Fibroblast of skin of scalp (primary cell): ENCODE results near the gene GPC6.

Source experiments
- DNase-seq: peaks from one replicate; pipeline ENCODE4 v3.0.0-alpha.2; 2013

The GPC6 gene

DNA sequence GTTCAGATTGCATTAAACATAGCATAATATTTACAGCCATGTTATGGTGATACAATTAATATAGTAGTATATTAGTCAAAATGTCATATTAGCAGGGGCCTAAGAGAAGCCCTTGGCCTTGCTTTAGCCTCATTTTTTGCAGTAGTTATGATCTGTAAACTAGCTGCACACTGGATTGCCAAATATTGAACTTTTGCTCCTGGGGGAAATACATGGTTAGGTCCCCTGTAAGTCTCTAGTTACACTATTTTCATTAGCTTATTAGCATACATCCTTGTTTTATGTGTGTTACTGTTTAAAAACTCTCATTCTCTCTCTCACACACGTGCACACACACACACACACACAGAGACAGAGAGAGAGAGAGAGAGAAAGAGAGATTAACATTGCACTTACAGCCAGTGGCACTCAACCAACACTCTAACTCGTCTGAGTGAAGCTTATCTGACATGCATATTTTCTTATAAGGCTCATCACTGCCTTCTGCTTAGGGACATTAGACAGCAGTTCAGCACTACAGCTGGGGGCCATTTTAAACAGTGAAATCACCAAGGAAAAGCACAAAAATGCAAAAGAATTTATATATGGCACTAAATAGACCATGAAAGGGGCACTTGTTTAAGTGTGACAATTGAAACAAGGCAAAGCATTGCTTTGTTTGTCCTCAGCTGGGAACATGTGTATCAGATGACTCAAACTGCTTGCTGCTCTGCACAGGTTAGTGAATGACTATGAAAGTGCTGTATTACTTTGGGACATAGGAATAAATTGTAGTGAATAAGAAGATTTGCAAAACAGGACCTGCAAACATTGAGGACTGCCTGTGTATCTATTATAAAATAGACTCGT, 278.7 kb downstream of the GPC6 start:
- peak; percentile 36 for DNase-seq

DNA sequence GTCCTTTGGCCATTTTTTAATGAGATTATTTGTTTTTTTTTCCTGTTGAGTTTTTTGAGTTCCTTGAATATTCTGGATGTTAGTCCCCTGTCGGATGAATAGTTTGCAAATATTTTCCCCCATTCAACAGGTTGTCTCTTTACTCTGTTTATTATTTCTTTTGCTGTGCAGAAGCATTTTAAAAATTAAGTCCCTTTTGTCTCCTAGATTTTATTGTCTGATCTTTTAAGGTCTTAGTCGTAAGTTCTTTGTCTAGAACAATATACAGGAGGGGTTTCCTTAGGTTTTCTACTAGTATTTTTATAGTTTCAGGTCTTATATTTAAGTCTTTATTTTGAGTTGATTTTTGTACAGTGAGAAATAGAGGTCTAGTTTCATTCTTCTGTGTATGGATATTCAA, 284.4 kb downstream of the GPC6 start:
- no peak for DNase-seq

DNA sequence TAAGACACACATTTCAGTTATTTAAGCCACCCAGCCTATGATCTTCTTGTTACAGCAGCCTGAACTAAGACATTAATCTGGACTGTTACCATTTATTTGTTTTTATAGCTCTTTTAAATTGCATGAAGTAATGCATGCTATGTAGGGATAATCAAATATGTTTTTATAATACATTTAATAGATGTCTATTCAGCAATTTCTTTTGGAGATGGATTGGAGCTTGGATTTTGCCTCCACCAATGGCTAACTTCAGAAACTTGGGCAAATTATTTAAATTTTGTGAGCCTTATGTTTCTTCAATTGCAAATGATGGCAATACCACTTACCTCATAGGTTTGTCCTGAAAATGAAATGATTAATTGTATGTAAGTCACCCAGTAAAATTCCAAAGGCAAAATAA, 288.7 kb downstream of the GPC6 start:
- no peak for DNase-seq

DNA sequence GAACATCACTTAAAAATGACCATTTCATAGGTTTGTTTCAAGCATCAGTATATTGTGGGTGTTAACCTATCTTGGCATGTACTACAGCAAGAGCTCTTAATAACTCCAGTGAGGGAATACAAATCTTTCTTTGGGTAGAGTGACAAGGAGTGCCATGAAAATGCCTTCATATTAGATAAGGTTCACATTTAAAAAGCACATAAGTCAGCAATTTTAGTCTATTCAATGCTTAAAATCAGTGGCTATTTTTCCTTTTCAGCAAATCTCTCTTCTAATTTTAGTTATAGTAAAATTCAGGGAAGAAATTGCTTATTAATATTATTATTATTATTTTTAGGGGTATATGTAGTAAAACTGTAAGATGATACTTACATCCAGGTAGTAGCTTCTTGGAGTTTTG, 291.1 kb downstream of the GPC6 start:
- DNase-seq: no peak

DNA sequence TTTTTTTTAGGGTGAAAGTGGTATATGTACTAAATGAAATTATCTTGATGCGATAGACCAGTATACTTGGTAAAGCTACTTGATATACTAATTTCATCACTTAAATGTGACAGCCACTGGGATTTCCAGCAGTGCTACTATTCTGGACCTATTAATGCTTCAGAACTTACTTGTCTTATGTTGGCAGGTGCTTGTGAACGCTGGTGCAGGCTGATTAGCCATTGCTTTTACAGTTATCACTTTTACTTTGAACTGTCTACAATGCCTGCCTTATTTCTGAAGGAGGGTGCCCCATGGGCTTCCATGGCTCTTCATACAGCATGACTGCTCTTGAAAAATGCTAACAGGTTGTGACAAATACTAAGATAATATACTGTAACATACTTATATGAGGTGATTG, 294.7 kb downstream of the GPC6 start:
- DNase-seq: no peak

DNA sequence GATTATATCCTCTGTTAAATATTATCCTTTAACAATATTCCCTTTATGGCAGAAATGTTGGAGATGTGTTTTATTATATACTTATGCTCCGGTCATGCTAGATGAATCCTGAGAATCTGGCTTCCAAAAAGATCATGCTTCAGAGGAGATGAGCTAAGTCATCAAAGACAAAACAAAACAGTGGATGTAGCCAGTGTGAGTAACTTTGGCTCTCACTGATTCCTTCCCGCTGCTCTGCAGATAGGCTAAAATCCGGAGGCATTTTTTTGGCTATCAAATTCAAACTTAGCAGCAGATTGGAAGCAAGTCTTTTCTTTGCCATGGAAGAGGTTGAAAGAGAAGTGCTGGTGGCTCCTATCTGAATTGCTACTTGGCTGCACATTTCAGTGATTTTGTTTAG, 295.9 kb downstream of the GPC6 start:
- peak; percentile 68 for DNase-seq

DNA sequence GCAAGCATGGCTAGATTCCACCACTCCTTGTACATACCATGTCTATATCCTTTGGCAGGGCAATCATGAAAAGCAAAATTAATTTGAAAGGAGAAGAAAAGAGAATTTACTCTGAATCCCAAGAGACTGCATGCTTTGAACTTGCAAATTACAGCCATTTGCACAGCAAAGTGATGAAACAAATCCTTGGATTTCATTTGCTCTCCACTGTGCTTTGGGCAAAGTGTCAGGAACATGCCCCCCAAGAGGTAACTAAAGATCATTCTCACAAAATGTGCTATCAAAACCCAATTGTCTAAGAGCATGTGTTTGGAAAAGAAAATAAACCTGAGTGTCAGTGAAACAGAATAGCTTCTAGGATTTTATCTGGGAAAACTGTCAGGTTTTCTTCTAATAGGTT, 298.5 kb downstream of the GPC6 start:
- DNase-seq: peak; percentile 9

DNA sequence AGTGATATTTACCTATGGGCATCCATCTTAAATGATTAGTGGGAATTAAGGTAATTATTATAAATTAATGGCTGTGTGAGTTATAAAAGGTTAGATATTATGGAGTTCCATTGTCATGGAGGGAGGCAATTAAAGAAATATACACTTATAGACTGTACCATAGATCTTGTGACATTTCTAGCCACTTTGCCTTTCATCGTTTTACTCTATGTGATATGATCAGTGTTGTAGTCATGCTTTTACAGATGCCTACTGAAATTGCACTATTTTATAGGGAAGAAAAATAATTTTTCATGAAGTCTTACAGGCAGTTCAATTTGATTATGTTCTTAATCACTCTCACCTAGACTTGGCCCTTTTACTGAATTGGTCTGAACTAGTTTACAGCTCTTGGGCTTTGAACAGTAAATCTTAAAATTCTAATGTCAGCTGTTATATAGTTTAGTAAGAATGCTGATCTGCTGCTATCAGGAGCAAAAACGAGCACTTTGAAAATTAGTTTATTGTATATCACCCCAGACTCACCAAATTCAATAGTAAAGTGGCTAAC, 301.2 kb downstream of the GPC6 start:
- no peak for DNase-seq

DNA sequence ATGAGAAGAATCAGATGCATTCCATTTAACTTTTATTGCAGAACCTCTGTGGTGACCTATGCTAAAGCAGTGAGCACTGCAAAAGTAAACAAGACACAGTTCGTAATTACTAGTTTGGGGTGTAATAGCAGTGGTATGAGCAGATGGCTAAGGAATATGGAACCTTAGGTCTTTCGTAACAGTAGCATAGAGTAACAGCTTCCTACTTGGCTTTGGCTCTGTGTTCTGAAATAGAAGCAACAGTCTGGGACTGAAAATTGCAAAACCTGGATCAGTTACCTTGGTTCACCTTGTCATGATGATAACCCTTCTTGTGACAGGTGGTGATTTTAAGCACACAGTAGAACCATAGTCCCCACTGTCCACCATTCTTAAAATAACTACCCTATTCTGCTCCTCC, 303.4 kb downstream of the GPC6 start:
- DNase-seq: no peak

DNA sequence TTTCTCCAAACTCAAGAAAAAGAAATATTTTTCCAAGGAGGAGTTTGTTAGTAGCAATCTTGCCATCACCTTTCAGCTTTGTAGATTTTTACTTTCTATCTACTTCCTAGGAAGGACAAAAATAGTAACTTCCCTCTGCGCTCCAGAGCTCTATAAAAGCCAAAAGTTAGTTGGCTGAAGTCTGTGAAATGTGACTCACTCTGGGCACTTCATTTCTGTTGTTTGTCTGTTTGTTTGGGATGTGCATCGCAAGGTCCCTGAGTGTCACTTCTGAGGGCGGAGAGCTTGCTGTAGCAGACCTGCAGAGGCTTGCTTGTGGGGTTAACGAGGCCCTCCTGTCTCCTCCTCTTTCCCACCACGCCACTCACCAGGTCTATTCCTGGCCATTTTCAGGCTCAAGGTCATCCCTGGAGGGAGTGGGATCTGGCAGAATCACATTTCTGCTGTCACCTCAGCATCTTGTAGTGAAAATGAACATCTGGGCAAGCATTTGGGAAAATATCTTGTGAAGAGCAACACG, 307.6 kb downstream of the GPC6 start:
- no peak for DNase-seq

DNA sequence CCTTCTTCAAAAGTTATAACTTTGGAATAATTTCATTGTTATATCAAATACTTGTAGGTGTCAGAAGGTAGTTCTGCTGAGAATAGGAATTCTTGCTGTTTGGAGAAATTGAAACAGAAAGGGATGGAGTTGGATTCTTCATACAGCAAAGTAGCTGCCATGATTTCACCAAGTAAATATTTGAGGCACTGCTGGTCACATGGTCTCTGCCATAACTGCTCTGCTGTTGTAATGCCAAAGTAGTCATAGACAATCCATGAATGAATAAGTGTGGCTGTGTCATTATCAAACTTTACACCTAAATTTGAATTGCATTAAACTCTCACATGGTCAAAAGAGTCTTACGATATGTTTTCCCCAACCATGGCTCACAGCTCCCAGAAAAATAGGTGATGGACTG, 308.6 kb downstream of the GPC6 start:
- peak; percentile 60 for DNase-seq

DNA sequence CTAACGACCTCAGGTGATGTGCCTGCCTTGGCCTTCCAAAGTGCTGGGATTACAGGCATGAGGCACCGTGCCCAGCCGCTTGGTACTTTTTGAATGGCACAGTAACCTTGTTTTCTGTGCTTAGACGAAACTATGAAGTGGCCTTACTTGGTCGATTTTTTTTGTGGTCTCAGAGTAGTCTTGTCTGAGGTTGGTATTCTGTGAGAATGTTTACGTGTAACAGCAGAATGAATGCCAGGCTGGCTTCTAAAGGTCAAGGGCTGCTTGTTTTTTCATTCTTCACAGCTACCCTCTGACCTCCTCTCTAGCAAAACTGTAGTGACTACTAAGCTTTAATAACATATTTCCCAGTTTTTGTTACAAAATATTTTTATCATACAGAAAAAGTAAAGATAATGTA, 313.3 kb downstream of the GPC6 start:
- no peak for DNase-seq

DNA sequence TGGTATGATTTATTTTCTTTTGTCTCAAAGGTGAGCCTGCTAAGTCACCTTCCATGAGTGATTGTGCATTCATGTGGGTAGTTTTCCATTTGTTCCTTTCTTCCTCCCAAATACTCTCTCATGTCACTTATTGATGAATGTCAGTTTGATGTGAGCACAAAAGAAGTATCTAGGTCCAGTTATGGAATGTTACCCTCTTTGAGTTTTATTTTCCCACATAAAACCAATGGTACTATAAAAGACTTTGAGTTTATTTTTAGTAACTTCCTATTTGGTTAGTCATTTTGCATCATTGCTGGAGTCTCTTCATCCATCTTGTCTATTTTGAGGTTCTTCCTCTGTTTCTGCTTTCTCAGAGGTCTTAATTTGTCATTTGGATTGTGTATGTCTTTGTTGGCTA, 321.3 kb downstream of the GPC6 start:
- peak; percentile 27 for DNase-seq

DNA sequence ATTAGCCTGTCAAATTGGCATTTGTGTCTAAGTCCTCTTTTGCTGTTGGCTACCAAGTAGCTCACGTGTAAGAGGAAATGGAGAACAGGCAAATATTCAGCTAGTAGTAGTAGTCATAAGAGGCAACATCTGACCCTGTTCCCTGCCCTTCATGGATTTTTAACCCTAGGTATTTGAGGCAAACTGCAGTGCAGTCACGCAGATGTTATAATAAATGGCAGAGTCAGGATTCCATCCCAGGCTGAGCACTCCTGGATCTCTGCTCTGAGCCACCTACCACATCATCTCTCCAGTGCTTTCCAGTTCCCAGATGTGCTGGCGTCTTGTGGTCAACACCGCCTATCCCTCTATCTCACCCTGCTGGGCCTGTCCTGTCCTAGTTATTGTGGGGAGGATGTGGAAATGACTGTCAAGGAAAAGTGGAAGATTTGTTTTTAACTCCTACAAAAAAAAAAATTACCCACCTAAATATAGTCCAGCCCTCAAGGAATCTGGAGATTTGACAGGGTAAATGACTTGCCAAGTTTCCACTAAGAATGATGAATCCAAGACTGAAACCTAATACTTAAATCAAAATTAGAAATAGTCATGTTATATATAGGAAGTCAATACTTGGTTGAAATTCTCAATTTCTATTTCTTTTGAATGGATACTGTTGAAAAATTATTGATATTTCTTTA, 322.9 kb downstream of the GPC6 start:
- peak; percentile 5 for DNase-seq

DNA sequence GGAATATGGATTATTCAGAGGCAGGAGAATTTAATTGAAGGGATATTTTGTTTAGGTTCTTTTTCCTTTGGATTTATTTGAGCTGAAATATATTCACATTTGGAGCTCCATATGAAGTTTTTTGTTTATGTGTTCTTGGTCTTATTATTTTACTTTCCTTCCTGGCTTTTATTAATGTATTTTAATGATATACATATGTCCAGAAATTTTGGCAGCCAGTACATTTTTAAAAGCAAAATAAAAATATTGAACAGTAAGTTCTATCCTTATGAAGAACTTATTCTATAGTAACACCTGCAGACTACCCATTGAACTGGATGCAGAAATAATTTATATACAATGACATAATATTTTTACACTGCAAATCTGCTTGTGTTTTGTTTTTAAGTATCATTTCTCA, 323.6 kb downstream of the GPC6 start:
- DNase-seq: no peak

DNA sequence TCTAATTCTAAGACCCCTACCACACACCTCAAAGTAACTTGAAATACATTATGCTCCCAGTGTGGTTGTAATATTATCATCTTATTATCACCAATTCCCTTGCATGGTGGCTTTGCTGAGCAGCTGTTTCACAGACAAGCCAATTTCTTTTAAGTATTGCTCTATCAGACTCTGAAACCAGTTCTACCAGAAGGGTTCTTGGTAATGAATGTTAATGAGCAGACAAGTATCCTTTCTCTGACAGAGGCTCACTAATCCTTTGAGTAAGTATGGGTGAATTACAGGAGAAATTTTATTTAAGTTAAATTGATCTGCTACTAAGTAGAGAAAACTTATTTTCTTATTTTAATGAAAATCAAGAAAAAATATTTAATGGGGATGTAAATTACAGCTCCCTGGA, 326.0 kb downstream of the GPC6 start:
- no peak for DNase-seq

DNA sequence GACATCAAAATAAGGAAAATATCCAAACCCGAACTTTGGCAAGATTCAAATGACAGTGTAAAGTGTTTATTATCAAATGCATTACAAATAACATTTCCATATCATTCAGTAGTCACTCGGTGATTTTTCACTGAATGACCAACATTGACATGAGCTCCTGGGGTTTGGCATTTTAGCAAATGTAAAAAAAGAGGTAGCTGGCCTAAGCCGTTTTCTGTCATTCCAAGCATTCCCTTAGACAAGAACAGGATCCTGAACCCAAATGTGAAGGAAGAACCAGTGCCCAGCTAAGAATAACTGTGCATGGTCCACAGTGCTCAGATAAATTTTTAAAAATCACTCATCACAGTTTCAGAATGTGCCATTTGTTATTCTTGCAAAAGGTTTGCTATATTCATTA, 327.9 kb downstream of the GPC6 start:
- DNase-seq: no peak

DNA sequence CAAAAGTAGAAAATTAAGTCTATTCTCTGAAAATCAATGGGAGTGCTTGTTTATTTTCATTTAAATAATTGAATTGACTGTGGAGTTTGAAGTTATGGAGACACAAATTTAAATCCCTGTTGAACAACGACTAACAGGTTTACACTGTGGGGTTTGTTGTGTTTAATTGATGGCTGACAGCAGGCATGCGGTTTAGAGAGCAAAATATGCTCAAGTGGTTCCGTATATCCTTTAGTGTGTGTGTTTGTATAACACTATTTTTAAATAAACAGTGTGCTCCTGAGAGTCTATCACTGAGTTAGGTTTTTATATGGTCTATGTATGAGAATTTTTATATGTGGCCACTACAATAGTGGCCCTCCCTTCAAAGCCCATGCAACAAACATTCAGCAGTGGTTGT, 332.0 kb downstream of the GPC6 start:
- DNase-seq: no peak

DNA sequence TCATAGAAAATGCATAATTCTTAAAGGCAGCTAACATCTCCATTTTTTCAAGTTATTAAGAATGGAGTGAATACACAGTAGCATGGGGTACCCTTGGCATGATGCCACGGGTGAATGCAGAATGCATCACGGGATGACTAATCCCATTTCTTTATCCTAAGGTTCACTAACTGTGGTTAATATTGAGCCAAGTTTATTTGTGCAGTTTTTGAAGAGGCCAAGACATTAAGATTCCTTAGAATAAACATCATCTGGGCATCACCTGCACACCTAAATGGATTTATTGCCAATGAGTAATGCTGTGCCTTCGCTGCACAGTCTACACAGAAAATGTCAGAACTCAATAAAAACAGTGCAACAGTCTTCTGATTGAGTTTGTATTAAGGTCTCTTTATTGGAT, 333.1 kb downstream of the GPC6 start:
- peak; percentile 58 for DNase-seq

DNA sequence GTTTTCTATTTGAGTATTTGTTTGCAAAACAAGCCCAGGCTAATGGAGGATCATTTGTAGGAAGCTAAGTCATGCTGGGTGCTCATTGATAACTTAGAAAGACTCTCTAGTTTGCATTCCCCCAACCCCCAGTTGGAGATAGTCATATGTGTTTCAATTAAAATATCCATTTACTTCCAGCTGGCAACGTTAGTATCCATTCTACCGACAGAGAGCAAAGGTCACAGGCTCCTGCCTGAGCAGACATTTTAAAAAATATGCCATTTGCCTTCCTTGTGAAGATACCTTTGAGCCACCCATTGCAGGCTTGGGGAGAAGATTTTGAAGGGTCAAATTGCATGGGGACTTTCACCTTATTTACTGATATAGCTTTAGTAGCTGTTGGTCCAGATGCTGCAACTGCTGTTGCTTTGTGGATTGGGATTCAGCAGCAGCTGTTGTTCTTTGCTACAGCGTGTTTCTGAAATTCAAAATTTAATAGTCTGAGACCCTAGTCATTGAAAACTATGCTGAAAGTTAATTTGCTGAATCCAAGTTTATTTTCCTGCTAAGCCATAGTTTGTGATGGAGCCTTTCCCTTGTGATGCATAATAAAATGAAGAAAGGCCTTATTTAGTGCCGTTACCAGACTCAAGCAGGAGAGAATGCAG, 335.1 kb downstream of the GPC6 start:
- DNase-seq: no peak

DNA sequence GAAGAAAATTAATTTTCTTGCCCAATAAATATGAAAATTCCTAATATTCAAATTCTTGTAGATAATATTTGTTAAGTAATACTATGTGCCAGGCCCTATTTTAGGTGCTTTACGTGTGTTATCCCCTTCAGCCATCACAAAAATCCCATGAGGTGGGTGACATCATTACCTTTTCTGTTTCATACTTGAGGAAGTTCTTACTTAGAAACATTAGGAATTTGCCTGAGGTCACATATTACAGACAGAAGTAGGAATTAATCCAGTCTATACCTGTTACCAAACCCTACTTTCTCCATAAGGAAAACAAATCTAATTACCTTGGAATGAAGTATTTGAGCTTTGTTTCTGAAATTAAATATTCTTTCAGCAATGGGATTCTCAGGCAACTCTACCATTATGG, 336.1 kb downstream of the GPC6 start:
- no peak for DNase-seq

DNA sequence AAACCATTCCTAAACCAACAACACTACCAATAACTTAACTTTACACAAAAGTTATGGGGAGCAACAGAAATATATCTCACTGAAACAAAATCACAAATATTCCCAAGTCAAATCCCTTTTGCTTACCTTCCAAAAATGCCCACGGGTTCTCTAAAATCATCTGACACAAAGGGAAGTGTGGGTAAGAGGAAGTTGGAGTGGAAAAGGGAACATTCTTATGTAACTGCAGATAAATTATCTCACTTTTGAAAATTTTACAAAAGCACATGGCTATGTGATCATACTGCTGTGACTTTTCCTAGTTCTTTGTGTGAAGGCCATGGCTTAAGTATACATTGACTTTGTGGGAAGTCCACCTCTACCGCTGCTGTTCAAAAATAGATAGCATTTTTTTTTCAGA, 350.5 kb downstream of the GPC6 start:
- no peak for DNase-seq

DNA sequence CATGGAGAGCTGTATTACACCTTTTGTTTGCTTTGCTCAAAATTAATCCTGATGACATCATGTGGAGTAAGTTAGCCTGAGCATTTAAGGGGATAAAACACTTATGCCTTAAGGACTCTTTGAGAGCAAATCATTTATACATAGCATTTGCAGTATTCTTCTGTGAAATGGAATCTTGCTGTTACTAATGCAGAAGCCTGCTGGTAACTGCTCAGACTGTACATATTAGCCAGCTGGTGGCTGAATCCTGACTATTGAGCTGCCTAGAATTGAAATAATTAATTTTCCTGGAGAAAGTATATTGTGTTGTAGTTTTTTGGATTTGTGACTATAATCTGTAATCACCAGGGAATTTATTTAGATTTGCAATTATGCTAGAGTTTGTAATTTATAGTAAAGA, 363.2 kb downstream of the GPC6 start:
- DNase-seq: no peak
